HepG2 (cell line): ENCODE measurements around the gene HERC4.

ENCODE experiments used
- CREBL2 ChIP-seq: sonication (generic); formaldehyde crosslinking; IDR thresholded peaks from 2 replicates; pipeline ENCODE4 v1.8.1; 2023; ENCODE audit warnings: missing genetic modification reagents, mild to moderate bottlenecking, borderline replicate concordance
- KDM1A ChIP-seq: IDR thresholded peaks from 2 replicates; pipeline ENCODE4 v1.6.1; 2016; ENCODE audit warnings: missing compliant biosample characterization

DNA sequence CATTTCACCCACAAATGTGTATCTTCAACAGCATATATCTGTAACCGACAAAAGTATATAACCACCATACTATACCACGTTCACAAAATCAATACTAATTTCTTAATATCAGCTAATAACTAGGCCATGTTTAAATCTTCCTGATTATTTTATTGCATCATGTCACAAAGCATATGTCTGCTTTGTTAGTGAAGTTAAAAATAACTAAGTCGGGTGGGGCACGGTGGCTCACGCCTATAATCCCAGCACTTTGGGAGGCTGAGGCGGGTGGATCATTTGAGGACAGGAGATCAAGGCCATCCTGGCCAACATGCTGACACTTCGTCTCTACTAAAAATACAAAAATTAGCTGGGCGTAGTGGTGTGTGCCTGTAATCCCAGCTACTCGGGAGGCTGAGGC, 47.7 kb downstream of the HERC4 start:
- TF ChIP-seq KDM1A, result no peak
- no peak for TF ChIP-seq CREBL2
